ENCODE data around the gene NAV3.
"Not testable (repeated sequence)": the region's sequence is repeated elsewhere in the genome, so short reads cannot be mapped to it uniquely, and the experiment has no call there.

Gene NAV3

GRCh38 chr12:78055545-78055944 is 224.9 kb downstream of the NAV3 start:
- no peak for DNase-seq (ENCODE audit: low spot score)

DNA sequence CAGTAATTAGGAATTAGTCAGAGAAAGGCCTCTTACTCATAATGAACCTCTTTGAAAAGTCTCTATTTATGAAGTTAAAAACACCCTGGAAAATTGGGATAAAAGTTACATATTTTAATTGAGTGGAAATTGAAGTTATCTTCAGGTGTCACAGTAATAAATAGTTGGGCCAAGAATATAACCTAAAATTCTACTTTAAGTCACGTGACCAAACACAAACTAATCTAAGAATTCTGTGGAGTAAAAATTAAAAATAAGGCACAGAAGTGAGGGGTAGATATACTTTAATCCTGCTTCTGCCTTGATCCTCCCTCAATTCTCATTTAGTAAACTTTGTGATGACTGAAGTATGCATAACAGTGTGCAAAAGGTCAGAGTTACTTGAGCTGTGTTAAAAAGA is 226.4 kb downstream of the NAV3 start:
- no peak for DNase-seq (ENCODE audit: low spot score)

- no peak for DNase-seq (ENCODE audit: low spot score)
These were observed 229.5 kb downstream of the NAV3 start for GRCh38 chr12:78060186-78060585.

GRCh38 chr12:78062786-78063185 is 232.1 kb downstream of the NAV3 start:
- no peak for DNase-seq (ENCODE audit: low spot score)

- no peak for DNase-seq (ENCODE audit: low spot score)
These were observed 251.1 kb downstream of the NAV3 start for GRCh38 chr12:78081590-78082314.

DNA sequence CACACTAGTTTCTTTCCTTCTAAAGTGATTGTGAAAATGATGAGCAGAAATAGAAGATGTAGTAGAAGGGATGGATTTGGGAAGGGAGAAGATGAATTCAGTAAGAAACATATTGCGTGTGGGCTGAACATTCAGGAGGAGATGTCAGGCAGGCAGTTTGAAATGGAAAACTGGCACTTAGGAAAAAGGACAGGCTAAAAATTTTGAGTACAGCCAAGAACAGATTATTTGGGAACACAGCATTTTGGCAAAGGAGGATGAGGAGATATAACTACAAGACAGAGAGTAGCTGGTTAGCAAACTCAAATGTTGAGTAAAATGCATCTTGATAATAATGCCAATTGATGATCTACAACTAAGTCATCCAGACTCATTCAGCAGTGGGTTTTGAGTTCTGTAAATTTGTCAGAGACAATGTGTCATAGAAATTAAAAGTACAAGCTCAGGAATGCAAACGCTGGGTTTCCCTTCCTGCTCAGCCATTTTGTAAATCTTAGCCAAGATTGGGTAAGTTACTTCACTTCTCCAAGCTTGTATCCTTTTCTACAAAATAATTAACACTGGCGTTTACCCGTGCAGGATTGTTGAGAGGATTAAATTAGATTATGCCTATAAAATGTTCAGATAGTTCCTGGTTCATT is 255.0 kb downstream of the NAV3 start:
- no peak for DNase-seq (ENCODE audit: low spot score)

- no peak for DNase-seq (ENCODE audit: low spot score)
These were observed 256.1 kb downstream of the NAV3 start for GRCh38 chr12:78086553-78087362.

DNA sequence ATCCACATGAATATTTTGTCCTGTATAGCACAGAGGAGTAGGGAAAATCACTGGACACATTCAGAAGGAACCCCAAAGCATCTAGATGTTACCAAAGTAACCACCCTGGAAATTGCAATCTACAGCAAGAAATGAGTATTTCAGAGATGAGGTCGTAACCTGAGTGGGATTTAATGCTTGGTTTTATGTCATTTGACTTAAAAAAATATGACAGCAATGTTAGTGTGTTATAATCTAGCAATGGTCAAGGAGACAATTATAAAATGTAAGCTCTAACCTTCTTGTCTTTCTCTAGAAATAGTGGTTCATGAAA is 256.6 kb downstream of the NAV3 start:
- no peak for DNase-seq (ENCODE audit: low spot score)

DNA sequence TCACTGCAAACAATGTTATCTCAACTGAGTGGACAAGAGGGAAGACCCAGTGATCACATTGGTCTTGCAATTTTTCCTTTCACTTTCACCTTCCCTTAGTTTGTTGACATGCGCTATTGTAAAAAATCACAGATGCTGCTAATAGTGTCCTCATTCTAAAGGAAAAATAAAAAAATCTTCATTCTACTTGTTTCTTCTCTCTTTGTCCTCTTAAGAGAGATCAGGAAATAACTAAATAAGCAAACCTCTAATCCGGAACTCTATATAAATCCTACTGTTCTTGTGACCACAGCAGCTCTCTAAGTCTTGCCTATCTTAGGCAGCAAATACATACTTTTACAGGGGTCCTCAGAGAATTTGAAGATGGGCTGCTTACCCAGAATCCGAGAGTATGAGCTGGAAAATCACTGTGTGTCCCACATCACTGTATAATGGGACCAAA is 257.7 kb downstream of the NAV3 start:
- DNase-seq (ENCODE audit: low spot score) = no peak

DNA sequence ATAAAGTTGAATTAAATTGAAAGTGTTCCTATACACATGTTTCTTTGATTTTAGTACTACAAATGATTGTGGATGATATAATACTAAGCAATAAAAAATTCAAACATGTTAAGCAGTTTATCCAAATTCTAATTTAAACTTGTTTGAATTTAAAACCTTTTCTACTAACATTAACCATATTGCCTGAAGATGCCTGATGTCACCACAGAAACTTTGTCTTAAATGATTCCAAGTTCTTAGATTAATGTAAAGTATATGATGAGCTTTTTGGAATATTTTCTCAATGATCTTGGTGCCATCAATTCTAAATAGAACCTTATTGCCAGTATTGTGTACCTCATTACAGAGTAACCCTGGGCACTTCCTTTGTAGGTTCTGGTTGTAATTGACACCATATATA is 259.6 kb downstream of the NAV3 start:
- DNase-seq (ENCODE audit: low spot score) = no peak

GRCh38 chr12:78095623-78096022 is 264.9 kb downstream of the NAV3 start:
- no peak for DNase-seq (ENCODE audit: low spot score)

DNA sequence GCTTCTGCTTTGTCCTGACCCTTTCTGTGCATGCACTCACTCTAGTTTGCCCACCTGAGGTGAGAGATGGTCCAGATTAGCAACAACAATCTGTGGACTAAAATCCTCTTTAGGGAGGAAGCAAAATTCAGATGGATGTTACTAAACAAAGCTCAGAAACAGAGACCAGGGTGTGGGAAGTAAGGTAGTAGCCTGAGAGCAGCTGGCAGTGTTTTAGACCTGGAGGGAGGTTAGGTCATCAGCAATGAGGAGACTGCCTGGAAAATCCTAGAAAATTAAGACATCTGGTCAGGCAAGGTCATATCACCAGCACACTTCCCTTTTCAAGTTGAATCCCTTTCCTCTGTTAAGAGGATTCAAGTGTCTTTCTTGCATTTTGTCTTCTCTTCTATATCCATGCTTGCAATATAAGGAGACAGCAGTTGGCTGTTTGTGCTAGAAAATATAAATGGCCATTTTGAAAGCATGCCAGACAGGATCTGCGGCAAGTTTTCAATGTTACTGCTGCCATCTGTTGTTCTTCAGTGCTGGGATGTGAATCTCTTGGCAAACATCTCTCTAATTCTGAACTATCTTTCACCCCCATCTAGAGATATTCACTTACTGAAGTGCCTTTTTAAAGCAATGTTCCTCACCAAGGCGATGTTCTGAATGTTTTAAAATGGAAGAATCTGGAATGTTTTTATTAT is 266.4 kb downstream of the NAV3 start:
- no peak for DNase-seq (ENCODE audit: low spot score)

- no peak for DNase-seq (ENCODE audit: low spot score)
These were observed 269.1 kb downstream of the NAV3 start for GRCh38 chr12:78099806-78100205.

DNA sequence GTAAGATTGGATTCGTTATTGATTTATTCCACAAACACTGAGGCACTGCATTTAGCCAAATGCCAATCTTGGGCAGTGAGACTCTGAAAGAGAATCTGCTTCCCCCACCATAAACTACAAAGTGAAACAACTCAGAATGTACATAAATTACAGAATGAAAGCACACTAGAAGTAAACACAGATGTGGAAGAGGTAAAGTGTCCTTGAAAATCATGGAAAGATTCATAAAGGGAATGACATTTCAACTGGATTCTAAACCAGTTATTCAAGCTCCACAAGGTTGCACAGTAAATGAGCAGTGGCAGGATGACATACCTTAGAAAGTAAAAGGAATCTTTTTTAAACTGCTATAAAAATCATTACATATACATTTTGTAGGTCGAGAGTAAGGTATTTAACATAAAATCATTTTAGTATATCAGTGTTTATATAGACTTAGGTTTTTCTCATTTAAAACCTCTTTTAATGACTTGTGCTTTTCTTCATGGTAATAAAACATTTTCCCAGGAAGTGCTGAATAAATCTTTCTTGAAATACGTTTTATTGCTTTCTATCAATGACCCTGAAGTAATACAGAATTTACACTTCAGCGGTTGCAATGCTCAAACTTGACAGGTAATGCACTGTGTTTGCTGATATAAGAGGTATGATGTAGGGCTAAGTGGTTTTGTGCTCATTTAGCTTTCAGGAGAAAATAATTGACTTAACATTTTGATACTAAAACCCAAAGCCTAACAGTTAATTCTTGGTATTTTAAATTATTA is 270.6 kb downstream of the NAV3 start:
- DNase-seq (ENCODE audit: low spot score) = no peak

- DNase-seq (ENCODE audit: low spot score) = no peak
These were observed 271.4 kb downstream of the NAV3 start for GRCh38 chr12:78101946-78102635.

- not testable (repeated sequence) for DNase-seq (ENCODE audit: low spot score)
These were observed 272.1 kb downstream of the NAV3 start for GRCh38 chr12:78102801-78103200.

- DNase-seq (ENCODE audit: low spot score) = no peak
These were observed 285.2 kb downstream of the NAV3 start for GRCh38 chr12:78115889-78116288.

GRCh38 chr12:78118036-78118435 is 287.3 kb downstream of the NAV3 start:
- no peak for DNase-seq (ENCODE audit: low spot score)

- no peak for DNase-seq (ENCODE audit: low spot score)
These were observed 287.8 kb downstream of the NAV3 start for GRCh38 chr12:78118486-78118885.

GRCh38 chr12:78119351-78119918 is 288.7 kb downstream of the NAV3 start:
- DNase-seq (ENCODE audit: low spot score) = no peak

DNA sequence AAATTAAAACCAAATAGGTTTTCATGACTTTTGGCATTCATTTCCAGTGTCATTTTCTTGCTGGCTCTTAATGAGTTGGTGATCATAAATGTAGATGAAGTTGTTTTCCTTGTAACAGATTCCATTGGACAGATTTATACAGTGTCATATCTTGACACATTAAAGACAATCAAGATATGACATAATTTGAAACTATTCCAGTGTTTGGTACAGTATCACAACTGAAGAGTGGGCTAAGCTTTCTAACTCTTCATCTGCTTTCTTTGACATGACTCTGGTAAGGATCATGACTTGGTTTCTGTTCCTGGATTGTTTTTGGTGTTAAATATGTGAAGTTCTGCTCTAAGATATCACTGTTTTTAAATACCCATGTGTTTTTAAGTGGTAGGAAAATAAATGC is 289.6 kb downstream of the NAV3 start:
- DNase-seq (ENCODE audit: low spot score) = no peak
